BE2C (cell line): Measurements from ENCODE around the gene SUPT7L.
A peak's percentile ranks its signal among the peaks of the same experiment; 100 is the strongest.

ENCODE experiments used
- DNase-seq: peaks from one replicate; pipeline ENCODE4 v3.0.0-alpha.2; 2020
- H3K27me3 ChIP-seq: fragments of 250-450 bp; sonication (Bioruptor Pico); 2 replicates; pipeline ENCODE4 v1.5.1; 2020; ENCODE audit warnings: mild to moderate bottlenecking
- H3K36me3 ChIP-seq: fragments of 250-450 bp; sonication (Bioruptor Pico); 2 replicates; pipeline ENCODE4 v1.5.1; 2020; ENCODE audit warnings: mild to moderate bottlenecking
- H3K4me1 ChIP-seq: fragments of 250-450 bp; sonication (Bioruptor Pico); 2 replicates; pipeline ENCODE4 v1.5.1; 2020
- H3K4me3 ChIP-seq: 2 replicates; pipeline ENCODE4 v1.5.1; 2011; ENCODE audit warnings: low read depth, low read length
- H3K9me3 ChIP-seq: fragments of 250-450 bp; sonication (Bioruptor Pico); 2 replicates; pipeline ENCODE4 v1.5.1; 2020
- CTCF ChIP-seq: IDR thresholded peaks from 2 replicates; pipeline ENCODE4 v1.5.1; 2012; ENCODE audit warnings: mild to moderate bottlenecking, low read depth, low read length

SUPT7L gene

GRCh38 chr2:27624943-27625342 lies 38.5 kb downstream of the SUPT7L start:
- Histone ChIP-seq H3K4me1 (no peaks in the 10 kb centered on the region), H3K4me3 (no peak overlapping the region), H3K9me3 (no peaks in the 10 kb centered on the region), H3K36me3 (peaks cover 24% of the 10 kb centered on the region), H3K27me3 (no peaks in the 10 kb centered on the region)
- DNase-seq: no peak
- TF ChIP-seq CTCF: no peak

DNA sequence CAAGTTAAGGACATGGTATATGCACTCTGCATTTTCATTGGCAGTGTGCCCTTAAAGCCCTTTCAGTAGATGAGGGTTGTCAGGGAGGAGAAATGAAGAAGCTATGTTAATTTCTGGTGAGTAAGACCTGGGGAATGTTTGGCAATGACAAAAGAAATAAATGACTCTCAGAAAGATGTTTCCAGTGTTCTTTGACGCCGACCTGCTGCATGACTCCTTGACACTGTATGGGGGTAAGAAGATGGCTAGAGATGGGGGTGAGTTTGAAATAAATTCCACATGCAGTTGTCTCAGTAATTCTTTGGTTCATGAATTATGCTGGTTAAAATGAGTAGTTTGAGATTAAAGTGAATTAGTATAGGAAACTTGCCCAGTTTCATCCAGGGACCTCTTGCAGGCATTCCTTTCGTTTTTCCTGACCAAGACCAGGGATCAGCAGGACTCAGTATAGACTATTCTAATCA lies 40.5 kb downstream of the SUPT7L start:
- no peak overlapping the region for H3K4me3 ChIP-seq
- no peaks in the 10 kb centered on the region for H3K4me1 ChIP-seq
- no peak for DNase-seq
- no peaks in the 10 kb centered on the region for H3K27me3 ChIP-seq
- no peak for TF ChIP-seq CTCF
- no peaks in the 10 kb centered on the region for H3K9me3 ChIP-seq
- H3K36me3 ChIP-seq: peaks cover 33% of the 10 kb centered on the region

DNA sequence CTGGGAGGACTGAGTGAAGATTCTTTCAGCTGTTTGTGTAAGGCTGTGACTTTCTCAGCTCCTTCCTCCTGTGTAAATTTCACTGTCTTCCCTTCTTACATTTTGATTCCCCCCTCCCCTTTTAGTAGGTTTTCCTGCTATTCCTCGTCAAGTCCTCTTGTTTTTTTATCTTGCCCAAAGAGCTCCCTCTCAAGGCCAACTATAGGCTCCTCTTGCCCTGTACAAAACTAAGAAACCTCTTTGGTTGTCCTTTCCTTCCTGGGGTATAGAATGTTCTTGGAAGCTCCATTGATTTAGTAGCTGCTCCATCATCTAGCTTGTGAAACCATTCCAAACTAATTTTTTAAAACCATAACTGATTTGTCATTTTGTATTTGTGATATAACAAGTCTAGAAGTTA lies 41.9 kb downstream of the SUPT7L start:
- 0 out of 2 replicates have a peak, but pooled peaks have one; percentile 9 for TF ChIP-seq CTCF
- no peak for DNase-seq
- Histone ChIP-seq H3K36me3 (peaks cover 44% of the 10 kb centered on the region), H3K4me3 (no peak overlapping the region), H3K27me3 (no peaks in the 10 kb centered on the region), H3K9me3 (no peaks in the 10 kb centered on the region), H3K4me1 (no peaks in the 10 kb centered on the region)

- H3K27me3 ChIP-seq: no peaks in the 10 kb centered on the region
- DNase-seq: no peak
- peaks cover 37% of the 10 kb centered on the region for H3K36me3 ChIP-seq
- H3K9me3 ChIP-seq: no peaks in the 10 kb centered on the region
- H3K4me3 ChIP-seq: no peak overlapping the region
- H3K4me1 ChIP-seq: no peaks in the 10 kb centered on the region
- no peak for TF ChIP-seq CTCF
Observed at GRCh38 chr2:27615316-27615715, 48.1 kb downstream of the SUPT7L start.

GRCh38 chr2:27613985-27614384 lies 49.4 kb downstream of the SUPT7L start:
- Histone ChIP-seq H3K4me1 (no peaks in the 10 kb centered on the region), H3K36me3 (peaks cover 40% of the 10 kb centered on the region), H3K27me3 (no peaks in the 10 kb centered on the region), H3K4me3 (no peak overlapping the region), H3K9me3 (no peaks in the 10 kb centered on the region)
- DNase-seq: no peak
- TF ChIP-seq CTCF: no peak

DNA sequence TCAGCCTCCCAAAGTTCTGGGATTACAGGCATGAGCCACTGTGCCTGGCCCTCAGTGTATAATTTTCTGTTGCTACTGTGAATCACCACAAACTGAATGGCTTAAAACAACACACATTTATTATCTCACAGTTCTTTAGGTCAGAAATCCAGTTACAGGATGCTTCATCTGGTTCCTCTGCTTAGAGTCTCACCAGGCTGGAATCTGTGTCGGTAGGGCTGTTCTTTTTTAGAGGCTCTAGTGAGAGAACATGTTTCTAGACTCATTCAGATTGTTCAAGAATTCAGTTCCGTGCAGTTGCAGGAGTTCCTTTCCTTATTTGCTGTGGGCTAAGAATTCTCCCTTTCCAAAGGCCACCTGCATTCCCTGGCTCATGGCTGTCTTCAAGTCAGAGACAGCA lies 56.8 kb downstream of the SUPT7L start:
- Histone ChIP-seq H3K27me3 (no peaks in the 10 kb centered on the region), H3K36me3 (peaks cover 50% of the 10 kb centered on the region), H3K4me1 (no peaks in the 10 kb centered on the region), H3K4me3 (no peak overlapping the region), H3K9me3 (no peaks in the 10 kb centered on the region)
- DNase-seq: no peak
- TF ChIP-seq CTCF: no peak
